Uterus (tissue), 4 donors: ENCODE results near the gene ANKIB1. TPM values are rescaled to one million over a fixed set of nuclear protein-coding genes. Genes with fewer than 3 reads are reported as not detected.

Experiments used
- DNase-seq, 2 donors: peaks; one replicate each; pipeline ENCODE4 v3.0.0-alpha.2; 2019 to 2020
- H3K27ac ChIP-seq, 2 donors: fragments of 200-600 bp; sonication (generic); 1 replicate in 1 of 2; 2 replicates in 1 of 2; pipeline ENCODE4 v1.5.1; 2016 to 2018
- H3K27me3 ChIP-seq, 2 donors: fragments of 200-600 bp; sonication (generic); one replicate each; pipeline ENCODE4 v1.5.1; 2018 to 2019; ENCODE audit warnings: control low read depth in 1 of 2
- H3K36me3 ChIP-seq, 2 donors: fragments of 200-600 bp; sonication (generic); one replicate each; pipeline ENCODE4 v1.5.1; 2019; ENCODE audit warnings: control low read depth in 1 of 2
- H3K4me1 ChIP-seq, 2 donors: fragments of 200-600 bp; sonication (generic); one replicate each; pipeline ENCODE4 v1.5.1; 2018 to 2019; ENCODE audit warnings: control low read depth in 1 of 2
- H3K4me3 ChIP-seq, 2 donors: fragments of 200-600 bp; sonication (generic); 1 replicate in 1 of 2; 2 replicates in 1 of 2; pipeline ENCODE4 v1.5.1; 2018 to 2019; ENCODE audit warnings: mild to moderate bottlenecking in 1 of 2
- H3K9me3 ChIP-seq, 2 donors: fragments of 200-600 bp; sonication (generic); one replicate each; pipeline ENCODE4 v1.5.1; 2019; ENCODE audit warnings: control low read depth in 1 of 2
- POLR2A ChIP-seq, 2 donors: fragments of 450-650 bp; IDR thresholded peaks; one replicate each; pipeline ENCODE4 v1.6.1; 2016; ENCODE audit warnings: antibody characterized with exemption in 2 of 2, mild to moderate bottlenecking in 1 of 2, moderate library complexity in 1 of 2
- intact Hi-C: fragments of 100-400 bp; cut with DNase I; formaldehyde crosslinking; loops from one replicate; pipeline ENCODE4 v1.15.1; 2023; ENCODE audit warnings: low total_unique reads
- total RNA-seq, 4 donors: library from RNA; depleted of rRNA in 3 of 4; stranded (reverse); fragments of >200 nt in 3 of 4; gene quantifications; one replicate each; pipeline versions ENCODE4 v1.1.0 to v1.2.4, GENCODE V29; 2014 to 2023
- TF ChIP-seq, protein P1 (sequence below), 4 experiments: fragments of 200-600 bp in 2 of 4; fragments of 450-650 bp in 2 of 4; sonication (generic) in 2 of 4; IDR thresholded peaks; one replicate each; pipeline ENCODE4 v1.5.1; 2016 to 2019; ENCODE audit warnings: antibody characterized with exemption in 4 of 4, mild to moderate bottlenecking in 2 of 4, moderate library complexity in 1 of 4
- donor health status: DM: yes; HTN: yes; CAD: no.

Gene ANKIB1
- total RNA-seq, 4 donors from 2014 or later = 27.4 to 100.0 (median 54.6) TPM

DNA sequence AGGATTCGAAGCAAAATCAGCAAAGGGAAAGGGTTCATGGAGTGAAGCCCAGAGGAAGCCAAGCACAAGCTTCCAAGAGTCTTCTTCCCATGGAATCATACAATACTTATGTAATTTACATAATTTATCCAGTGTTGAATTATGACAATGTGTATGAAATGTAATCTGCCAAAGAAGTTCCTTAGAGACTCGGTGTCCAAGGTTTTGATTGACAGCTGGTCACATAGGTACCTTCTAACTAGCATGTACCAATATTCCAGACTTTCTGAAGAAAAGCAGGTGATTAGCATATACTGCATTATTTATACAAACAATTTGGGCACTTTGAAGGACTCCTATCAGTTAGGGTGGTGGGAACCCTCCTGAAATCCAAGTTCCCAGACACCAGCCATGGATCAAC lies 35.3 kb downstream of the ANKIB1 start:
- TF ChIP-seq, protein P1, sequence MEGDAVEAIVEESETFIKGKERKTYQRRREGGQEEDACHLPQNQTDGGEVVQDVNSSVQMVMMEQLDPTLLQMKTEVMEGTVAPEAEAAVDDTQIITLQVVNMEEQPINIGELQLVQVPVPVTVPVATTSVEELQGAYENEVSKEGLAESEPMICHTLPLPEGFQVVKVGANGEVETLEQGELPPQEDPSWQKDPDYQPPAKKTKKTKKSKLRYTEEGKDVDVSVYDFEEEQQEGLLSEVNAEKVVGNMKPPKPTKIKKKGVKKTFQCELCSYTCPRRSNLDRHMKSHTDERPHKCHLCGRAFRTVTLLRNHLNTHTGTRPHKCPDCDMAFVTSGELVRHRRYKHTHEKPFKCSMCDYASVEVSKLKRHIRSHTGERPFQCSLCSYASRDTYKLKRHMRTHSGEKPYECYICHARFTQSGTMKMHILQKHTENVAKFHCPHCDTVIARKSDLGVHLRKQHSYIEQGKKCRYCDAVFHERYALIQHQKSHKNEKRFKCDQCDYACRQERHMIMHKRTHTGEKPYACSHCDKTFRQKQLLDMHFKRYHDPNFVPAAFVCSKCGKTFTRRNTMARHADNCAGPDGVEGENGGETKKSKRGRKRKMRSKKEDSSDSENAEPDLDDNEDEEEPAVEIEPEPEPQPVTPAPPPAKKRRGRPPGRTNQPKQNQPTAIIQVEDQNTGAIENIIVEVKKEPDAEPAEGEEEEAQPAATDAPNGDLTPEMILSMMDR (IDR thresholded peaks at IDR 0.05) = no peak
- no peak for TF ChIP-seq POLR2A (IDR thresholded peaks at IDR 0.05)
- Histone ChIP-seq H3K9me3 (no peaks in the 10 kb centered on the region), H3K4me3 (no peak overlapping the region), H3K36me3 (no peaks in the 10 kb centered on the region), H3K27ac (no peak overlapping the region), H3K27me3 (no peaks in the 10 kb centered on the region), H3K4me1 (no peaks in the 10 kb centered on the region)
- DNase-seq = no peak
- intact Hi-C loops = no loop called here

DNA sequence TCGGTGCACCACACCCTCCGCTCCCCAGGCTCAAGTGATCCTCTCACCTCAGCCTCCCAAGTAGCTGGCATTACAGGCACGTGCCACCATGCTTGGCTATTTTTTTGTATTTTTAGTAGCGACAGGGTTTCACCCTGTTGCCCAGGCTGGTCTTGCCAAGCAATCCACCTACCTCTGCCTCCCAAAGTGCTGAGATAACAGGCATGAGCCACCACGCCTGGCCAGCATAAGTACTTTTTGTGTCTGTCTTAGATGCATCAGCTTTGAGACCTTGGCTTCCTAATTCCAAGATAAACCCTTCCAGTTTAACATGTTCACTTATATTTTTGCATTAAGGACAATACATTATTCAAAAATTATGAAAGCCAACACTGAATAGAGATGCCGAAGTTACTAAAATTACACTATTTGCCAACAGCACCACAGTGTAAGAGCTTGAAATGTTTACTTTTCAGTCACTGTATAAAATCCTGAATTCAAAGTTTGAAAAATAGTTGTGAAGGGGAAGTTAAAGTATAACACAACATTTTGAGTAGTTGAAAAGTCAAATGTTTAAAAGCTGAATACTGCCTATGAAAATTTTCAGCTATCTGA lies 36.5 kb downstream of the ANKIB1 start:
- TF ChIP-seq, protein P1 (IDR thresholded peaks at IDR 0.05) = no peak
- TF ChIP-seq POLR2A (IDR thresholded peaks at IDR 0.05) = no peak
- intact Hi-C loops = no loop called here
- H3K9me3 ChIP-seq = no peaks in the 10 kb centered on the region
- H3K27me3 ChIP-seq = no peaks in the 10 kb centered on the region
- no peak overlapping the region for H3K27ac ChIP-seq
- no peaks in the 10 kb centered on the region for H3K4me1 ChIP-seq
- no peak overlapping the region for H3K4me3 ChIP-seq
- DNase-seq = no peak
- no peaks in the 10 kb centered on the region for H3K36me3 ChIP-seq

DNA sequence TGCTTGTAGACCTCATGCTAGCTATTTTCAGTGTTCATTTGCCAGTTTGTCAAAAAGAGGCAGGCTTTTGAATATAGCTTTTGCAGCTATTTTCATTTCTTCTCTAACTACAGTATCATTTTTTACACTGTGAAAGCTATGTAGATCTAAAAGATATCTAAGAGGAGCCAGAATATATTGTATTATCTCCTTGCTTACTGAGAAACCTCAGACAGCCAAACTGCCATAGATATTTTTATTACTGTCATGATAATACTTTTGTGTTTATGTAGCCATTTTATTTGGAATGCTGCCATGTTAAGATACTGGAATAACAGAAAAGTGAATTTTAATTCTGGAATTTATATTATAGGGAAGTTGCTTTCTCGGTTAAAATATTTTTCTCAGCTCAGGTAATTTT lies 37.2 kb downstream of the ANKIB1 start:
- Histone ChIP-seq H3K27ac (no peak overlapping the region), H3K4me3 (no peak overlapping the region), H3K9me3 (no peaks in the 10 kb centered on the region), H3K36me3 (no peaks in the 10 kb centered on the region), H3K27me3 (no peaks in the 10 kb centered on the region), H3K4me1 (no peaks in the 10 kb centered on the region)
- no peak for DNase-seq
- intact Hi-C loops = no loop called here
- TF ChIP-seq POLR2A (IDR thresholded peaks at IDR 0.05) = no peak
- TF ChIP-seq, protein P1 (IDR thresholded peaks at IDR 0.05) = no peak

DNA sequence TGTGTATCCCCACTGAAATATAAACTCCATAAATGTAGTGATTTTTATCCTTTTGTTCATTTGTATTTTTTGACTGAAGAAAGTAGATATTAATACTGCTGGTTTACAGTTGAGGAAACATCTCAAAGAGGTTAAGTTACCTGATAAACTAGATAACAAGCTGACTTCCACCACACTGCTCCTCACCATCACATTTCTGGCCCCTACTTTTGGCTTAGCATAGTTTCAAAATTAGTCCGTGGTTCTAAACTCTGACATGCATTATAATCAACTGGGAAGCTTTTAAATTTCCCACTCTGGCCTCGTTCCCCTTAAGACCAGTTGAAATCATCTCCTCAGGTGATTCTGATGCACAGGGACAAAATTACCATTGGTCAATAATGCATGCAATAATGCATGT lies 43.5 kb downstream of the ANKIB1 start:
- Histone ChIP-seq H3K4me3 (no peak overlapping the region), H3K4me1 (no peaks in the 10 kb centered on the region), H3K9me3 (no peaks in the 10 kb centered on the region), H3K36me3 (no peaks in the 10 kb centered on the region), H3K27ac (no peak overlapping the region), H3K27me3 (no peaks in the 10 kb centered on the region)
- intact Hi-C loops = no loop called here
- DNase-seq = no peak
- TF ChIP-seq, protein P1 (IDR thresholded peaks at IDR 0.05) = no peak
- TF ChIP-seq POLR2A (IDR thresholded peaks at IDR 0.05) = no peak

DNA sequence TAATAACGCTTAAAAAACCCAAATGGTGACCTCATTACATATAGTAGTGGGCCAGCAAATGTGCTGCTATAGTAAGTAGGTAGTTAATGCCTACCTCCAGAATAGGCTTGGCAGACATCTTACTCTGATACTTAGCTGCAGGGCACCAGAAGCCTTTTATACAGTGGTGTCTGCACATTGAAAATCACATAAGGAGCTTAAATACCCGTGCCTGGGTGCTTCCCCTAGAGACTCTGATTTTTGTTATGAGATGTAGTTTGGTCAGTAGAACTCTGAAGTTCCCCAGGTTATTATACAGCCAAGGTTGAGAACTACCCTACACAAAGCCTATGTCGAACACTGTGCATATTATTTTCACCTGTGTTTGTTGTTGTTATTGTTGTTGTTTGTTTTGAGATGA lies 47.2 kb downstream of the ANKIB1 start:
- TF ChIP-seq, protein P1 (IDR thresholded peaks at IDR 0.05) = no peak
- TF ChIP-seq POLR2A (IDR thresholded peaks at IDR 0.05) = no peak
- H3K27me3 ChIP-seq = no peaks in the 10 kb centered on the region
- no peaks in the 10 kb centered on the region for H3K36me3 ChIP-seq
- no peak for DNase-seq
- H3K4me3 ChIP-seq = no peak overlapping the region
- no peaks in the 10 kb centered on the region for H3K4me1 ChIP-seq
- H3K9me3 ChIP-seq = no peaks in the 10 kb centered on the region
- intact Hi-C loops = no loop called here
- H3K27ac ChIP-seq = no peak overlapping the region
